Activated B cell treated with CpG ODN at 0.5 μM for 24 hours (primary cell): ENCODE data around the gene AKAP13. TPM values are rescaled to one million over a fixed set of nuclear protein-coding genes. Genes with fewer than 3 reads are reported as not detected.
A peak's percentile ranks its signal among the peaks of the same experiment; 100 is the strongest.

Experiments used
- ATAC-seq: fragments of 200-7000 bp; cut with Tn5 transposase; one replicate; pipeline ENCODE4 v1.10.0; 2021; ENCODE audit warnings: low read depth, mild to moderate bottlenecking, moderate library complexity
- CTCF ChIA-PET: fragments of 350-600 bp; sonication (Branson Sonifier 250); formaldehyde crosslinking; loops from one replicate; lab custom pipeline; 2021; ENCODE audit warnings: antibody characterized with exemption; lab: Charles Lee
- POLR2A ChIA-PET: fragments of 350-600 bp; sonication (Branson Sonifier 250); formaldehyde crosslinking; loops from one replicate; lab custom pipeline; 2021; ENCODE audit warnings: antibody characterized with exemption; lab: Charles Lee
- DNase-seq: peaks from one replicate; pipeline ENCODE4 v3.0.0; 2022
- H3K27ac Mint-ChIP-seq: one replicate; pipeline ENCODE4 v1.8.0; 2020; ENCODE audit warnings: mixed read lengths
- H3K27me3 Mint-ChIP-seq: one replicate; pipeline ENCODE4 v1.8.0; 2021; ENCODE audit warnings: mixed read lengths
- H3K36me3 Mint-ChIP-seq: one replicate; pipeline ENCODE4 v1.8.0; 2021; ENCODE audit warnings: low read depth, mixed read lengths
- H3K4me1 Mint-ChIP-seq: one replicate; pipeline ENCODE4 v1.8.0; 2021; ENCODE audit warnings: mixed read lengths
- H3K4me3 Mint-ChIP-seq: one replicate; pipeline ENCODE4 v1.8.0; 2020; ENCODE audit warnings: mild to moderate bottlenecking, mixed read lengths
- H3K9me3 Mint-ChIP-seq: one replicate; pipeline ENCODE4 v1.8.0; 2020; ENCODE audit warnings: mixed read lengths
- CTCF ChIP-seq: fragments of 200-600 bp; IDR thresholded peaks from one replicate; pipeline ENCODE4 v1.8.0; 2022; ENCODE audit warnings: antibody characterized with exemption, mild to moderate bottlenecking
- intact Hi-C: fragments of 100-400 bp; cut with micrococcal nuclease; formaldehyde crosslinking; loops from one replicate; pipeline ENCODE4 v1.15.1; 2024
- total RNA-seq: library from RNA; stranded (reverse); gene quantifications from 2 replicates; pipeline ENCODE4 v1.2.3, GENCODE V29; 2022

The AKAP13 gene
- total RNA-seq, 1 donor from 2014 or later = 290 TPM

- no peak for TF ChIP-seq CTCF
- Mint-ChIP-seq H3K4me1 (peaks cover 89% of the 10 kb centered on the region), H3K27me3 (no peaks in the 10 kb centered on the region), H3K4me3 (peak overlapping the region; percentile 42), H3K9me3 (no peaks in the 10 kb centered on the region), H3K27ac (peak overlapping the region; percentile 82), H3K36me3 (peaks cover 7% of the 10 kb centered on the region)
- intact Hi-C loops = loop anchor here (1.0 kb wide), 1 partner anchor 10 kb away; no protein-coding TSS in a partner anchor
- ChIA-PET POLR2A (interaction anchor here (1.1 kb wide), 1 partner anchor 33 kb away, joined by 3 read pairs; no protein-coding TSS in a partner anchor), CTCF (no interaction called here)
- ATAC-seq (peak; percentile 42), DNase-seq (no peak)
These were observed 93.1 kb downstream of the AKAP13 start for GRCh38 chr15:85473455-85473854.

GRCh38 chr15:85474700-85475316, 94.4 kb downstream of the AKAP13 start:
- intact Hi-C loops = loop anchor here (1.0 to 2.0 kb wide), 2 partner anchors 8 to 18 kb away; no protein-coding TSS in a partner anchor
- peaks cover 93% of the 10 kb centered on the region for H3K4me1 Mint-ChIP-seq
- POLR2A ChIA-PET = interaction anchor here (0.6 to 1.2 kb wide), 7 partner anchors 18 to 332 kb away, joined by 3 to 8 read pairs (median 4); no protein-coding TSS in a partner anchor

GRCh38 chr15:85475317-85475701, 94.9 kb downstream of the AKAP13 start:
- Mint-ChIP-seq H3K36me3 (peaks cover 13% of the 10 kb centered on the region), H3K4me3 (peak overlapping the region; percentile 65), H3K27me3 (no peaks in the 10 kb centered on the region), H3K4me1 (peaks cover 92% of the 10 kb centered on the region), H3K27ac (peak overlapping the region; percentile 82), H3K9me3 (no peaks in the 10 kb centered on the region)
- ChIA-PET CTCF (interaction anchor here (1.0 to 2.1 kb wide), 6 partner anchors 10 to 179 kb away, joined by 3 to 6 read pairs (median 6); no protein-coding TSS in a partner anchor), POLR2A (interaction anchor here (0.6 to 1.2 kb wide), 7 partner anchors 19 to 331 kb away, joined by 3 to 8 read pairs (median 4); no protein-coding TSS in a partner anchor)
- TF ChIP-seq CTCF = no peak
- ATAC-seq = peak; percentile 50
- DNase-seq = no peak
- intact Hi-C loops = loop anchor here (1.0 to 2.0 kb wide), 2 partner anchors 8 to 19 kb away; no protein-coding TSS in a partner anchor

More at GRCh38 chr15:85474700-85475316, 94.4 kb downstream of the AKAP13 start:
- ATAC-seq (peak; percentile 52), DNase-seq (no peak)
- CTCF ChIA-PET = interaction anchor here (1.0 to 2.1 kb wide), 4 partner anchors 15 to 178 kb away, joined by 3 to 6 read pairs (median 6); no protein-coding TSS in a partner anchor
- no peaks in the 10 kb centered on the region for H3K9me3 Mint-ChIP-seq
- no peaks in the 10 kb centered on the region for H3K27me3 Mint-ChIP-seq
- TF ChIP-seq CTCF = no peak
- peaks cover 13% of the 10 kb centered on the region for H3K36me3 Mint-ChIP-seq
- peak overlapping the region; percentile 65 for H3K4me3 Mint-ChIP-seq
- H3K27ac Mint-ChIP-seq = peak overlapping the region; percentile 82

- Mint-ChIP-seq H3K27me3 (no peaks in the 10 kb centered on the region), H3K36me3 (peaks cover 13% of the 10 kb centered on the region)
These were observed 95.3 kb downstream of the AKAP13 start for GRCh38 chr15:85475711-85476110.

More at GRCh38 chr15:85475711-85476110, 95.3 kb downstream of the AKAP13 start:
- peak overlapping the region; percentile 82 for H3K27ac Mint-ChIP-seq
- ChIA-PET POLR2A (interaction anchor here (0.6 to 1.2 kb wide), 6 partner anchors 12 to 211 kb away, joined by 3 to 8 read pairs (median 4); no protein-coding TSS in a partner anchor), CTCF (interaction anchor here (1.0 to 2.1 kb wide), 6 partner anchors 10 to 179 kb away, joined by 3 to 6 read pairs (median 6); no protein-coding TSS in a partner anchor)
- H3K4me1 Mint-ChIP-seq = peaks cover 92% of the 10 kb centered on the region
- no peaks in the 10 kb centered on the region for H3K9me3 Mint-ChIP-seq
- H3K4me3 Mint-ChIP-seq = peak overlapping the region; percentile 65
- no peak for TF ChIP-seq CTCF
- no peak for ATAC-seq
- intact Hi-C loops = loop anchor here (1.0 to 2.0 kb wide), 2 partner anchors 8 to 19 kb away; no protein-coding TSS in a partner anchor
- no peak for DNase-seq
